ENCODE measurements around the gene NRP2. TPM values are rescaled to one million over a fixed set of nuclear protein-coding genes. Genes with fewer than 3 reads are reported as not detected.

NRP2 gene
- total and polyA plus RNA-seq, 9 donors: 47.9 to 143 (median 106) TPM

- intact Hi-C loops (cut with DNase I): no loop called here
- 2 to 15% (median 7%) methylated on average over 3 of the region's 3 CpGs for WGBS, 3 donors
Observed at GRCh38 chr2:205755923-205756322, 73.6 kb downstream of the NRP2 start.

DNA sequence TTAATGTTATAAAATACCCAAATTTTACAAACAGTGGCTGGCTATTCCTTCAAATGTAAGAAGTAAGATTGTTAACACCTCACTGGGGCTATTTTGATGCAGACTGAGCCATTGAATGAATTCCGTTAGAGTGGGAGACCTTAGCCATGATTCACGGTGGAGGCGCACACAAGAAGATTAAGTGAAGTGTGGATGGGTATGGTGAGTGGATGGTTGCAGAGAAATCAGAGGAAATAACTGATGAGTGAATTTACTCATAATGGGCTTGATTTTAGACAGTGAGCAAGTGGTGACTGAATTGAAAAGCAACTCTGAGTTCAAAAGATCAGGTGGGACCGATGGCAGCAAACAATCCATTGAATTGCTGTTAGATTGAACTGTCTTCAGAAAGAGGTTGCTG is 75.0 kb downstream of the NRP2 start:
- TF ChIP-seq EP300 (IDR thresholded peaks at IDR 0.05) (no peak), POLR2A (IDR thresholded peaks at IDR 0.05) (no peak)
- TF ChIP-seq, protein P1, sequence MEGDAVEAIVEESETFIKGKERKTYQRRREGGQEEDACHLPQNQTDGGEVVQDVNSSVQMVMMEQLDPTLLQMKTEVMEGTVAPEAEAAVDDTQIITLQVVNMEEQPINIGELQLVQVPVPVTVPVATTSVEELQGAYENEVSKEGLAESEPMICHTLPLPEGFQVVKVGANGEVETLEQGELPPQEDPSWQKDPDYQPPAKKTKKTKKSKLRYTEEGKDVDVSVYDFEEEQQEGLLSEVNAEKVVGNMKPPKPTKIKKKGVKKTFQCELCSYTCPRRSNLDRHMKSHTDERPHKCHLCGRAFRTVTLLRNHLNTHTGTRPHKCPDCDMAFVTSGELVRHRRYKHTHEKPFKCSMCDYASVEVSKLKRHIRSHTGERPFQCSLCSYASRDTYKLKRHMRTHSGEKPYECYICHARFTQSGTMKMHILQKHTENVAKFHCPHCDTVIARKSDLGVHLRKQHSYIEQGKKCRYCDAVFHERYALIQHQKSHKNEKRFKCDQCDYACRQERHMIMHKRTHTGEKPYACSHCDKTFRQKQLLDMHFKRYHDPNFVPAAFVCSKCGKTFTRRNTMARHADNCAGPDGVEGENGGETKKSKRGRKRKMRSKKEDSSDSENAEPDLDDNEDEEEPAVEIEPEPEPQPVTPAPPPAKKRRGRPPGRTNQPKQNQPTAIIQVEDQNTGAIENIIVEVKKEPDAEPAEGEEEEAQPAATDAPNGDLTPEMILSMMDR (IDR thresholded peaks at IDR 0.05): no peak
- Histone ChIP-seq H3K27ac (peak overlapping the region; percentile 45 to 77), H3K4me3 (no peak overlapping the region), H3K9me3 (no peaks in the 10 kb centered on the region), H3K4me1 (ENCODE audit: insufficient read depth) (peaks cover 39% of the 10 kb centered on the region), H3K36me3 (no peaks in the 10 kb centered on the region), H3K27me3 (no peaks in the 10 kb centered on the region)
- DNase-seq: no peak
- intact Hi-C loops (cut with DNase I): no loop called here
- 76 to 86% (median 86%) methylated on average over 4 of the region's 4 CpGs for WGBS, 3 donors

More at GRCh38 chr2:205755923-205756322, 73.6 kb downstream of the NRP2 start:
- TF ChIP-seq, protein P1 (IDR thresholded peaks at IDR 0.05): no peak
- TF ChIP-seq POLR2A (IDR thresholded peaks at IDR 0.05) (no peak), EP300 (IDR thresholded peaks at IDR 0.05) (no peak)
- Histone ChIP-seq H3K27me3 (no peaks in the 10 kb centered on the region), H3K27ac (peak overlapping the region; percentile 77), H3K9me3 (no peaks in the 10 kb centered on the region), H3K36me3 (no peaks in the 10 kb centered on the region), H3K4me3 (no peak overlapping the region), H3K4me1 (ENCODE audit: insufficient read depth) (peaks cover 39% of the 10 kb centered on the region)
- peak in 2 of 5 donors; percentile 30 to 42 for DNase-seq

- H3K9me3 ChIP-seq: no peaks in the 10 kb centered on the region
- peaks cover 39% of the 10 kb centered on the region for H3K4me1 ChIP-seq (ENCODE audit: insufficient read depth)
- H3K4me3 ChIP-seq: no peak overlapping the region
- intact Hi-C loops (cut with DNase I): loop anchor here in 1 of 4 donors (2.0 kb wide), 1 partner anchor 73 kb away; no protein-coding TSS in a partner anchor
- DNase-seq: peak in 4 of 5 donors; percentile 44 to 72 (median 60)
- TF ChIP-seq EP300 (IDR thresholded peaks at IDR 0.05): no peak
- TF ChIP-seq POLR2A (IDR thresholded peaks at IDR 0.05): no peak
- TF ChIP-seq, protein P1 (IDR thresholded peaks at IDR 0.05): no peak
- 5 to 14% (median 11%) methylated on average over 4 of the region's 4 CpGs for WGBS, 3 donors
- no peaks in the 10 kb centered on the region for H3K27me3 ChIP-seq
- H3K36me3 ChIP-seq: no peaks in the 10 kb centered on the region
- H3K27ac ChIP-seq: peak overlapping the region in 1 of 2 donors; percentile 77
Observed at GRCh38 chr2:205758051-205758450, 75.8 kb downstream of the NRP2 start.

- intact Hi-C loops (cut with DNase I): loop anchor here in 1 of 4 donors (2.0 kb wide), 1 partner anchor 74 kb away; no protein-coding TSS in a partner anchor
- H3K27ac ChIP-seq: peak overlapping the region in 1 of 2 donors; percentile 77
Observed at GRCh38 chr2:205758500-205758899, 76.2 kb downstream of the NRP2 start.

More at GRCh38 chr2:205758500-205758899, 76.2 kb downstream of the NRP2 start:
- no peaks in the 10 kb centered on the region for H3K9me3 ChIP-seq
- no peaks in the 10 kb centered on the region for H3K36me3 ChIP-seq
- H3K4me3 ChIP-seq: no peak overlapping the region
- peaks cover 38% of the 10 kb centered on the region for H3K4me1 ChIP-seq (ENCODE audit: insufficient read depth)
- TF ChIP-seq, protein P1 (IDR thresholded peaks at IDR 0.05): no peak
- TF ChIP-seq EP300 (IDR thresholded peaks at IDR 0.05) (no peak), POLR2A (IDR thresholded peaks at IDR 0.05) (no peak)
- no peaks in the 10 kb centered on the region for H3K27me3 ChIP-seq
- 27 to 46% (median 45%) methylated on average over 5 of the region's 5 CpGs for WGBS, 3 donors
- DNase-seq: no peak

Data from ovary (tissue), 9 donors.